GM18498 (cell line): ENCODE data around the gene ISLR.

Experiments used
- ATAC-seq: cut with Tn5 transposase; IDR thresholded peaks from one replicate; pipeline ENCODE4 v1.9.1; 2021; ENCODE audit warnings: mild to moderate bottlenecking, moderate library complexity; ENCODE audit not compliant: unreplicated experiment

The ISLR gene

GRCh38 chr15:74192751-74193150 is 19.2 kb downstream of the ISLR start:
- ATAC-seq, result no peak

- no peak for ATAC-seq
Observed at GRCh38 chr15:74193299-74193718, 19.8 kb downstream of the ISLR start.

GRCh38 chr15:74193905-74194304 is 20.4 kb downstream of the ISLR start:
- ATAC-seq, result no peak

GRCh38 chr15:74194572-74195559 is 21.4 kb downstream of the ISLR start:
- no peak for ATAC-seq

GRCh38 chr15:74196175-74196574 is 22.7 kb downstream of the ISLR start:
- no peak for ATAC-seq

- ATAC-seq, result no peak
Observed at GRCh38 chr15:74197176-74197965, 23.9 kb downstream of the ISLR start.

GRCh38 chr15:74199297-74199652 is 25.8 kb downstream of the ISLR start:
- no peak for ATAC-seq

GRCh38 chr15:74200412-74200815 is 26.9 kb downstream of the ISLR start:
- no peak for ATAC-seq

- no peak for ATAC-seq
Observed at GRCh38 chr15:74200871-74201419, 27.4 kb downstream of the ISLR start.

GRCh38 chr15:74201710-74202420 is 28.4 kb downstream of the ISLR start:
- ATAC-seq, result no peak

GRCh38 chr15:74202452-74203401 is 29.2 kb downstream of the ISLR start, which contains the start of gene STRA6:
STRA6 (minus strand) TSS chr15:74202787; CDS start chr15:74202267, 520 bp downstream.
- ATAC-seq, result no peak

GRCh38 chr15:74203914-74204431 is 30.5 kb downstream of the ISLR start:
- ATAC-seq, result no peak

- ATAC-seq, result no peak
Observed at GRCh38 chr15:74205582-74205947, 32.1 kb downstream of the ISLR start.

- no peak for ATAC-seq
Observed at GRCh38 chr15:74206801-74207281, 33.3 kb downstream of the ISLR start.

- no peak for ATAC-seq
Observed at GRCh38 chr15:74207652-74208440, 34.3 kb downstream of the ISLR start.

GRCh38 chr15:74208496-74208895 is 35.0 kb downstream of the ISLR start:
- ATAC-seq, result no peak

- ATAC-seq, result no peak
Observed at GRCh38 chr15:74208901-74209559, 35.5 kb downstream of the ISLR start.

- no peak for ATAC-seq
Observed at GRCh38 chr15:74209560-74209958, 36.0 kb downstream of the ISLR start.
